Loucy (cell line): ENCODE data around the gene EFNA5.

Experiments
- H2AFZ ChIP-seq: fragments of 200-600 bp; sonication (generic); 2 replicates; pipeline ENCODE4 v1.6.0; 2016; ENCODE audit warnings: antibody characterized with exemption, mild to moderate bottlenecking, low read length, moderate library complexity
- H3F3A ChIP-seq: fragments of 200-600 bp; 2 replicates; pipeline ENCODE4 v1.6.0; 2016; ENCODE audit warnings: antibody characterized with exemption, low read depth, mild to moderate bottlenecking
- H3K27me3 ChIP-seq: fragments of 200-600 bp; sonication (generic); 2 replicates; pipeline ENCODE4 v1.6.1; 2014; ENCODE audit warnings: low read length, mild to moderate bottlenecking; ENCODE audit not compliant: insufficient read depth, poor library complexity, severe bottlenecking
- H3K36me3 ChIP-seq: fragments of 200-600 bp; sonication (generic); 2 replicates; pipeline ENCODE4 v1.6.1; 2016; ENCODE audit warnings: low read length; ENCODE audit not compliant: insufficient read depth
- H3K4me1 ChIP-seq: fragments of 200-600 bp; sonication (generic); 2 replicates; pipeline ENCODE4 v1.5.1; 2014; ENCODE audit warnings: low read length, mild to moderate bottlenecking; ENCODE audit not compliant: insufficient read depth, poor library complexity, severe bottlenecking
- H3K4me2 ChIP-seq: fragments of 200-600 bp; sonication (generic); 2 replicates; pipeline ENCODE4 v1.6.0; 2014; ENCODE audit warnings: antibody characterized with exemption, low read length, low read depth, mild to moderate bottlenecking; ENCODE audit not compliant: poor library complexity, severe bottlenecking
- H3K4me3 ChIP-seq: fragments of 200-600 bp; sonication (generic); 2 replicates; pipeline ENCODE4 v1.5.1; 2014; ENCODE audit warnings: low read length, mild to moderate bottlenecking, mixed read lengths; ENCODE audit not compliant: poor library complexity, severe bottlenecking
- H3K79me2 ChIP-seq: fragments of 200-600 bp; sonication (generic); 2 replicates; pipeline ENCODE4 v1.6.1; 2014; ENCODE audit warnings: low read length; ENCODE audit not compliant: insufficient read depth
- H3K9ac ChIP-seq: fragments of 200-600 bp; sonication (generic); 2 replicates; pipeline ENCODE4 v1.6.0; 2014; ENCODE audit warnings: mild to moderate bottlenecking, low read depth, low read length, moderate library complexity; ENCODE audit not compliant: poor library complexity, severe bottlenecking
- H3K9me2 ChIP-seq: fragments of 200-600 bp; sonication (generic); replicated peaks from 2 replicates; pipeline ENCODE4 v1.6.1; 2016; ENCODE audit warnings: low read depth, low read length, mixed read lengths
- H3K9me3 ChIP-seq: fragments of 200-600 bp; sonication (generic); 2 replicates; pipeline ENCODE4 v1.6.1; 2014; ENCODE audit warnings: mild to moderate bottlenecking, antibody characterized with exemption, low read length, low read depth; ENCODE audit not compliant: insufficient read depth
- H4K20me1 ChIP-seq: fragments of 200-600 bp; sonication (generic); 2 replicates; pipeline ENCODE4 v1.6.0; 2014; ENCODE audit warnings: antibody characterized with exemption, low read length, mild to moderate bottlenecking; ENCODE audit not compliant: insufficient read depth, poor library complexity, severe bottlenecking
- EZH2phosphoT487 ChIP-seq: fragments of 200-600 bp; IDR thresholded peaks from 2 replicates; pipeline ENCODE4 v1.6.1; 2018; ENCODE audit warnings: antibody characterized with exemption, mild to moderate bottlenecking, moderate library complexity, borderline replicate concordance
- TF ChIP-seq, protein P1 (sequence below): fragments of 200-600 bp; sonication (generic); conservative IDR thresholded peaks from 2 replicates; pipeline ENCODE4 v1.5.1; 2014; ENCODE audit warnings: mild to moderate bottlenecking, antibody characterized with exemption, low read length

EFNA5 gene

DNA sequence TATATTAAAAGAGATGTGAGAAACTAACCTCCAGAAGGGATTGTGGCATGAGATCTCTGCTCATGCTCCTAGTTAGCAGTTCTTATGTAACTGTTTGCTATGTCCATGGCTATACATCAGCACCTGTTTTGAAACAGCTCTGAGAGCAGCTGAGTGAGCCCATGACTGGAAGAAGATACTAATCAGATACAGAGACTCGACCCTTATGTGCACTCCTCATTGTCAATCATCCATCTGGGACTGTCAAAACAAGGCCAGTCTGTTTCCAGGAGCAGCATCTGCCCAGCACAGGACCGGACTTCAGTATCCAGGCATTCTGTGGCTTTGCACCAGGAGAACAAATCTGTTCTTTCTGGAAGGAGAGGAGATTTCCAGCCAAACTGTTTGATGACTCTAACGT lies 77.7 kb downstream of the EFNA5 start:
- Histone ChIP-seq H3K4me2 (no peak overlapping the region), H3K79me2 (no peaks in the 10 kb centered on the region), H3K27me3 (no peaks in the 10 kb centered on the region)

DNA sequence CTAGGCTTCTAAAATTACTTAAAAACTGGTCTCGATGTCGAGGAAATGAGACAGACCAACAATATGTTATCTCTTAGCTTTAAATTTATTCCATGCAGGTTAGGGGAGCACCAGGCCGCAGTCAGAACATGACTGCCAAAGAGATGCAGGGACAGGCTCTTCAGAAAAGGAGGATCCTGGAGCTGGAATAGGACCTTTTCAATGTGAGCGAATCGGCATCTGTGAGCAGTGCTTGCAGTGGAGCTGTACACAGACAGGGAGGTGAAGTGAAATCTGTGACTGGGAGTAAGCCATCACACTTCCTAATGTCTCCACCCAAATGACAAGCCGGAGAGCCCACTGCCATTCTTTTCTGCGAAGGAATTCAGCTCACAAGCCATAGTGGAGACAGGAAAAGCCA lies 78.2 kb downstream of the EFNA5 start:
- TF ChIP-seq EZH2phosphoT487: no peak
- TF ChIP-seq, protein P1, sequence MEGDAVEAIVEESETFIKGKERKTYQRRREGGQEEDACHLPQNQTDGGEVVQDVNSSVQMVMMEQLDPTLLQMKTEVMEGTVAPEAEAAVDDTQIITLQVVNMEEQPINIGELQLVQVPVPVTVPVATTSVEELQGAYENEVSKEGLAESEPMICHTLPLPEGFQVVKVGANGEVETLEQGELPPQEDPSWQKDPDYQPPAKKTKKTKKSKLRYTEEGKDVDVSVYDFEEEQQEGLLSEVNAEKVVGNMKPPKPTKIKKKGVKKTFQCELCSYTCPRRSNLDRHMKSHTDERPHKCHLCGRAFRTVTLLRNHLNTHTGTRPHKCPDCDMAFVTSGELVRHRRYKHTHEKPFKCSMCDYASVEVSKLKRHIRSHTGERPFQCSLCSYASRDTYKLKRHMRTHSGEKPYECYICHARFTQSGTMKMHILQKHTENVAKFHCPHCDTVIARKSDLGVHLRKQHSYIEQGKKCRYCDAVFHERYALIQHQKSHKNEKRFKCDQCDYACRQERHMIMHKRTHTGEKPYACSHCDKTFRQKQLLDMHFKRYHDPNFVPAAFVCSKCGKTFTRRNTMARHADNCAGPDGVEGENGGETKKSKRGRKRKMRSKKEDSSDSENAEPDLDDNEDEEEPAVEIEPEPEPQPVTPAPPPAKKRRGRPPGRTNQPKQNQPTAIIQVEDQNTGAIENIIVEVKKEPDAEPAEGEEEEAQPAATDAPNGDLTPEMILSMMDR: no peak
- Histone ChIP-seq H3K27me3 (no peaks in the 10 kb centered on the region), H3K4me3 (no peak overlapping the region), H3F3A (no peaks in the 10 kb centered on the region), H3K4me1 (peaks cover 3% of the 10 kb centered on the region), H4K20me1 (no peaks in the 10 kb centered on the region), H3K36me3 (no peaks in the 10 kb centered on the region), H3K9ac (no peak overlapping the region), H3K4me2 (no peak overlapping the region), H3K9me3 (no peaks in the 10 kb centered on the region), H3K9me2 (no peaks in the 10 kb centered on the region), H2AFZ (no peak overlapping the region), H3K79me2 (no peaks in the 10 kb centered on the region)

More for the DNA sequence above, 77.7 kb downstream of the EFNA5 start:
- no peaks in the 10 kb centered on the region for H3K36me3 ChIP-seq
- H2AFZ ChIP-seq: no peak overlapping the region
- no peaks in the 10 kb centered on the region for H4K20me1 ChIP-seq
- H3K9me2 ChIP-seq: no peaks in the 10 kb centered on the region
- H3K9me3 ChIP-seq: no peaks in the 10 kb centered on the region
- TF ChIP-seq, protein P1: no peak
- TF ChIP-seq EZH2phosphoT487: no peak
- H3K4me1 ChIP-seq: peaks cover 3% of the 10 kb centered on the region
- H3F3A ChIP-seq: no peaks in the 10 kb centered on the region
- H3K9ac ChIP-seq: no peak overlapping the region
- no peak overlapping the region for H3K4me3 ChIP-seq

DNA sequence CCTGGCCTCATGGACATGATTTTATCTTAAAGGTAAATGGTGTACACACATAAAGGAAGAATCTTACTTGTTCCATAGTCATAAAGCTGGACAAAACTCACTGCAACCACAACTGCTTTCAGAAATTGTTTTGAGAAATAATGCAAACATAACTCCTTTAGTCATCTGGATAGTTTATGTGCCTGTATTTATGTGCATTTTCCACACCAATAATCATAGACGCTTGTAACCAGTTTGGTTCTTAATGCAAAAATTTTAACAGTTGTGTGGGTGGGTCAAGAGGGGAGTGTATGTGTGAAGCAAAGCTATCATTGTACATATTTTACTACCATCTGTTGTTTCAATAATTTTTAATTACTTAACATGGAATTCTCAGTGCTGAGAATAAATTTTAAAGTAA lies 80.1 kb downstream of the EFNA5 start:
- Histone ChIP-seq H3K9me2 (no peaks in the 10 kb centered on the region), H3K27me3 (no peaks in the 10 kb centered on the region), H2AFZ (no peak overlapping the region), H3F3A (no peaks in the 10 kb centered on the region), H3K9me3 (no peaks in the 10 kb centered on the region), H3K79me2 (no peaks in the 10 kb centered on the region), H3K9ac (no peak overlapping the region), H3K4me2 (no peak overlapping the region), H3K36me3 (no peaks in the 10 kb centered on the region), H3K4me1 (peaks cover 3% of the 10 kb centered on the region), H3K4me3 (no peak overlapping the region), H4K20me1 (no peaks in the 10 kb centered on the region)
- TF ChIP-seq, protein P1: no peak
- no peak for TF ChIP-seq EZH2phosphoT487
